ENCODE data around the gene RBM10.

Gene RBM10

DNA sequence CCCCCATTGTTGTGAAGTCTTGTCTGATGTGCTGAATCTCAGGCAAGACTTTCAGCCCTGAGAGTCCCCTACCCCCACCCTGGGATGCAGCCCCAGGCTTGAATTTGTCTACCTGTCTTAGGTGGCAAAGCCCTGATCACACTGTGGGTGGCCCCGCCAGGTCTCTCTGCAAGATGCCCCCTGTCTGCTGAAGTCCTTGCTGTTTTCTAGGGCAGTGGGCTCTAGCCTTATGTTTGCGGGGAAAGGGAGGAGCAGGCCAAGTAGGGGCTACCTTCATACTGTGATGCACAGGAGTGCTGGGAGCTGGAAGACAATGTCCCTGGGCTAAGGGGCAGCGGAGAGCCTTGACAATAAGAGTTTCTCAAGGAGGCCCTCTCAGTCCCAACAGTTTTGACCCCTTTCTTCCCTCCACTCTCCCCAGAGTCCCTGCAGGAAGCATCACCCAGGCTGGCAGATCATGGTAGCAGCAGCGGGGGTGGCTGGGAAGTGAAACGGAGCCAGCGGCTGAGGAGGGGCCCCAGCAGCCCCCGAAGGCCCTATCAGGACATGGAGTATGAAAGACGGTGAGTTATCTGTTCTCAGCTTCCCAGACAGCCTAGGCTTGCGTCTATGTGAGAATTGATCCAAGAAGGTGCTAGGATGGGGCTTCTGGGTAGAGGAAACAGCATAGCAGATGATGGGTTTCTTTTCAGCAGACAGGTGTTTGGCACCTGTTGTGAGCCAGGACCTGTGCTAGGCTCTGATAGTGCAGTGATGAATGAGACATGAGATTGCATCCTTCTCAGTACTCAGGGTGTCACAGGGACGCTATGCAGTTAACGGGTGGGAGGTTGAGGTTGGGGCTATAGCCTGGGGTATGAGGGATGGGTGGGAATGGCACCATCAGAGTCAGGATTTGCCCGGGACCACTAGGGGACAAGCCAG lies 2.2 kb downstream of the RBM10 start:
- DNase-seq: no peak

- no peak for DNase-seq
Observed at GRCh38 chrX:47148946-47149345, 3.9 kb downstream of the RBM10 start.

GRCh38 chrX:47151435-47151834 lies 6.4 kb downstream of the RBM10 start:
- no peak for DNase-seq

- no peak for DNase-seq
Observed at GRCh38 chrX:47156611-47157520, 11.8 kb downstream of the RBM10 start.

GRCh38 chrX:47158131-47158530 lies 13.1 kb downstream of the RBM10 start:
- no peak for DNase-seq

DNA sequence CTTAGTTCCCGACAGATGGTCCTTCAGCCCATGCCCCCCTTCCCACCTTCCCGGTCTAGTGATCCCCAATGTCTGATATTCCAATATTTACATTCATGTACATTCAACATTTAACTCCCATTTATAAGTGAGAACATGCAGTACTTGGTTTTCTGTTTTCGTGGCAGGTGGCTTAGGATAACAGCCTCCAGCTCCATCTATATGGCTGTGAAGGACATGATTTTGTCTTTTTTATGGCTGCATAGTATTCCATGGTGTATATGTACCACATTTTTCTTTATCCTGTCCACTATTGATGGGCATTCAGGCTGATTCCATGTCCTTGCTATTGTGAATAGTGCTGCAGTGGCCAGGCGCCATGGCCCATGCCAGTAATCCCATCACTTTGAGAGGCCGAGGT lies 13.8 kb downstream of the RBM10 start:
- no peak for DNase-seq

GRCh38 chrX:47160781-47161180 lies 15.8 kb downstream of the RBM10 start:
- no peak for DNase-seq

DNA sequence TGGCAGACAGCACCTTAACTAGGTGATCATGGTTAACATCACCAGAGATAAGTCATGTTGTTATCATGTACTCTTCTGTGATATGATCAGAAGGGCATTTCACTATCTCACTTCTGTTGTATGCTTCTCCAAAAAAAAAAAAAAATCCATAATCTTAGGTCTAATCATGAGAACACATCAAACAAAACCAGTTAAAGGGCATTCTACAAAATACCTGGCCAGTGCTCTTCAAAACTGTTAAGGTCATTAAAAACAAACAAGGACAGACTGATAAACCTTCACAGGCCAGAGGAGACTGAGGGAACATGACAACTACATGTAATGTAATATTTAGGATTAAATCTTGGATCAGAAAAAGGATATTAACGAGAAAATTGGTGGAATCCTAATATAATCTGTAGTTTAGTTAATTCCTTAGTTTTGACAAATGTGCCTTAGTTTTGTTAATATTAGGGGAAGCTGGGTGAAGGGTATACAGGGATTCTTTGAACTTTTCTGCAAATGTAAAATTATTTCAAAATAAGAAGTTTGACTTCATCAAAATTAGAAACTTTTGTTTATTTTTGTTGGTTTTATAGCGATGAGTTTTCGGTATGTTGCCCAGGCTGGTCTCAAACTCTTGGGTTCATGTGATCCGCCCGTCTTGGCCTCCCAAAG lies 18.0 kb downstream of the RBM10 start:
- no peak for DNase-seq

GRCh38 chrX:47164420-47164819 lies 19.4 kb downstream of the RBM10 start:
- no peak for DNase-seq

- no peak for DNase-seq
Observed at GRCh38 chrX:47166126-47166525, 21.1 kb downstream of the RBM10 start.

- DNase-seq: no peak
Observed at GRCh38 chrX:47168495-47169073, 23.6 kb downstream of the RBM10 start.

DNA sequence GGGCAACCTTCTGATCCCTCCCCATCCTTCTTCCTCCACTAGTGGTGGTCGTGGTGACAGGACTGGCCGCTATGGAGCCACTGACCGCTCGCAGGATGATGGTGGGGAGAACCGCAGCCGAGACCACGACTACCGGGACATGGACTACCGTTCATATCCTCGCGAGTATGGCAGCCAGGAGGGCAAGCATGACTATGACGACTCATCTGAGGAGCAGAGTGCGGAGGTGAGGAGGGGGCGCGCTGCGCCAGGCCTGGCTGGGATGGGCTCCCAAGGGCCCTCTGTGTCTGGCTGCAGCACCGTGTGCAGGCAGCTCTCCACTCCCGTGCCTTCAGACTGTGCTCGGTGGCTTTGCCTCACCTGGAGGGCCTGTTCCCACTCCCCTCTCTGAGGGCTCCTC lies 24.3 kb downstream of the RBM10 start:
- DNase-seq: no peak

GRCh38 chrX:47169726-47170515 lies 24.9 kb downstream of the RBM10 start:
- no peak for DNase-seq

DNA sequence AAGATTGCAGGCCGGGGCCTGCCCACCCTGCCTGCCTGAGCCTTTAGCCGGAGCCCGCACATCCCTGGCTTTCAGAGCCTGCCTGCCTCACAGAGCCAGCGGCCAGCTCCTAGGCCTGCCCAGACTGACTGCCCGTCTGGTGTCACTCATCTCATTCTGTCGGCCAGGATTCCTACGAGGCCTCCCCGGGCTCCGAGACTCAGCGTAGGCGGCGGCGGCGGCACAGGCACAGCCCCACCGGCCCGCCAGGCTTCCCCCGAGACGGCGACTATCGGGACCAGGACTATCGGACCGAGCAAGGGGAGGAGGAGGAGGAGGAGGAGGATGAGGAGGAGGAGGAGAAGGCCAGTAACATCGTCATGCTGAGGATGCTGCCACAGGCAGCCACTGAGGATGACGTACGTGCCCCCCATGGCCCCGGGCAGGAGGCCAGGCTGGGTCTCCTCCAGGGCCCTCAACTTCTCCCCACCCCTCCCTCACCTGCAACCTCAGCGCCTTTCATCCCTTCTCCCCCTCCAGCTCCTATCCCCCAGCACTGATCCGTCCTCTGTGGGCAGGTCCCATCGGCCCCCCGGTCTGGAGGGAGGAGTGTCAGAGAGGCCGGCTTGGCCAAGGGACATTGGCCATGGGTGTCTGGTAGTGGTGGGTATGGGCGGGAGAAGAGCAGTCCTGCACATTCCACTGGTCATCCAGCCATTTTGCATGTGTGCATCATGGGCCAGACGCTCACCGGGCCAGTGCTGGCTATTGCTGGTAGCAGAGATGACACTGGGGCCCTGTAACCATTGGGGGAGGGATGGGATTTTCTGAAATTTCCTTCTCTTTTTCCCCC lies 26.1 kb downstream of the RBM10 start:
- DNase-seq: no peak

DNA sequence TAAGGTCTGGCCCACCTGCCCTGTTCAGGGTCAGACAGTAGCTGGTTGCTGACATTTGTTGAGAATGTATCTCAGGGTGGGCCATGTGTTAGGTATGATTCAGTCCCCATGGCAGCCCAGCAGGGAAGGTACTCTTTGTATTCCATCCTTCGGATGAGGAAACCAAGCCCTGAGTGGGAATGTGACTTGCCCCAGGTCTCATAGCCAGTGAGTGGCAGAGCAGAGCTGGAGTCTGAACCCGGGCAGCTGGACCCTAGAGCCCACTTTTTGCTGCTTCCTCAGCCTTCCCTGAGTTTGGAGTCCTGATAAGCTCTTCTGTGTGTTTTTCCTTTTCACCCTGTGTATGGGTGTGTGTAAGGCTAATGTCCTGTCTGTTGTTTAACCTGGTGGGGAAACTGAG lies 27.0 kb downstream of the RBM10 start:
- no peak for DNase-seq

GRCh38 chrX:47172549-47172948 lies 27.5 kb downstream of the RBM10 start:
- no peak for DNase-seq

- no peak for DNase-seq
Observed at GRCh38 chrX:47172971-47173792, 28.2 kb downstream of the RBM10 start.

GRCh38 chrX:47174376-47174775 lies 29.4 kb downstream of the RBM10 start:
- DNase-seq: no peak

- no peak for DNase-seq
Observed at GRCh38 chrX:47174846-47175587, 30.0 kb downstream of the RBM10 start.
